ENCODE data around the gene NOS1. TPM values are rescaled to one million over a fixed set of nuclear protein-coding genes. Genes with fewer than 3 reads are reported as not detected.

The NOS1 gene
- total and polyA plus RNA-seq, 2 donors (not counting 1 experiment from before 2014, with no cell fraction given), result under 0.01 TPM; not detected in 1

DNA sequence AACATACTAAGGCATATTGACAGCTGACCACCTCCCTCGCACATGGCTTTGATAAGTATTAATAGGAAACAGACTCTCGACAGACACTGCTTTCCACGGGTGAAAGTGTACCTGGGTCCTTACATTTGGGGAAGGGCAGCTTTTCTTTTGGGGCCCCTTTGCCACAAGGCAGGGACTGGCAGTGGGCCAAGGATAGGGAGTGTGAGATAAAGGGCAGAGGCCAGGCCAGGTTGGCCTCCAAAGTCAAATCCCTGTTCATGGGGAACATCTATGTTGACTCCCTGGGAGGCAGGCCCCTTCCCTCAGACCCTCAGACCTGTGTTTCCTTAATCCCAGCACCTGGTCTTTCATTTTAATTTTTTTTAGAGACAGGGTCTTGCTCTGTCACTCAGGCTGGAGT, 151.8 kb downstream of the NOS1 start:
- Histone ChIP-seq H3K4me3 (replicated peaks in 1 of 4; ENCODE audit: control extremely low read depth in 1 of 4, insufficient read depth in 1 of 4, low read depth in 3 of 4, low read length in 4 of 4) (no peak overlapping the region), H4K20me1 (ENCODE audit: control insufficient read depth, extremely low read depth, insufficient read depth, low read length) (no peaks in the 10 kb centered on the region), H3K9me3 (ENCODE audit: control insufficient read depth, insufficient read depth, low read depth, low read length) (no peaks in the 10 kb centered on the region), H3K79me2 (ENCODE audit: control insufficient read depth, insufficient read depth, low read length) (no peaks in the 10 kb centered on the region), H3K4me1 (ENCODE audit: control insufficient read depth, extremely low read depth, insufficient read depth, low read length) (no peaks in the 10 kb centered on the region), H2AFZ (ENCODE audit: low read length) (no peak overlapping the region), H3K9ac (ENCODE audit: insufficient read depth, low read length) (no peak overlapping the region), H3K27me3 (ENCODE audit: control insufficient read depth, insufficient read depth, low read length) (no peaks in the 10 kb centered on the region), H3K4me2 (ENCODE audit: extremely low read depth, insufficient read depth, low read length) (no peak overlapping the region), H3K27ac (ENCODE audit: insufficient read depth, low read length) (no peak overlapping the region), H3K36me3 (ENCODE audit: control insufficient read depth, insufficient read depth, low read length) (no peaks in the 10 kb centered on the region)
- no peak for DNase-seq (ENCODE audit: low read depth in 2 of 2)
- no peak for TF ChIP-seq EZH2 (IDR thresholded peaks at IDR 0.05; ENCODE audit: low read length, missing control alignments)

DNA sequence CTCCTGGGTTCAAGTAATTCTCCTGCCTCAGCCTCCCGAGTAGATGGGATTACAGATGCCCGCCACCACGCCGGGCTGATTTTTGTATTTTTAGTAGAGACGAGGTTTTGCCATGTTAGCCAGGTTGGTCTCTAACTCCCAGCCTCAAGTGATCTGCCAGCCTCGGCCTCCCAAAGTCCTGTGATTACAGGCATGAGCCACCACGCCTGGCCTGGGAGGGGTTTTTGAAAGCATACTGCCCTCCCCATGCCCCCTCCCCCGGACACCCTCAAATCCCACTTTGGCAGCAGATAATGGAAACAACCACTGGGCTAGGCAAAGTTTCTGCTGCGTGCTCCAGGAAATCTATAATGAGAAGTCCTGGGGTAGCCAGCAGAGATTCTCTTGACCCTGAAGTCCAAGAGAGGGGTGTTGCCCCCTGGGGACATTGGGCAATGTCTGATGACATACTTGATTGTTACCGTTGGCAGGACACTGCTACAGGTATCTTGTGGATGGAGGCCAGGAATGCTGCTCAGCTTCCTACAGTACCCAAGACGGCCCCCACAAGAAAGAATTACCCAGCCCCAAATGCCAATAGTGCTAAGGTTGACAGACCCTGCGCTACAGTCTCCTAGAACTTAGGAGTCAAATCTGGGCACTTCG, 152.5 kb downstream of the NOS1 start:
- Histone ChIP-seq H3K9me3 (ENCODE audit: control insufficient read depth, insufficient read depth, low read depth, low read length) (no peaks in the 10 kb centered on the region), H3K4me2 (ENCODE audit: extremely low read depth, insufficient read depth, low read length) (no peak overlapping the region), H3K4me3 (replicated peaks in 1 of 4; ENCODE audit: control extremely low read depth in 1 of 4, insufficient read depth in 1 of 4, low read depth in 3 of 4, low read length in 4 of 4) (no peak overlapping the region), H3K79me2 (ENCODE audit: control insufficient read depth, insufficient read depth, low read length) (no peaks in the 10 kb centered on the region), H3K4me1 (ENCODE audit: control insufficient read depth, extremely low read depth, insufficient read depth, low read length) (no peaks in the 10 kb centered on the region), H3K27me3 (ENCODE audit: control insufficient read depth, insufficient read depth, low read length) (no peaks in the 10 kb centered on the region), H3K9ac (ENCODE audit: insufficient read depth, low read length) (no peak overlapping the region), H3K36me3 (ENCODE audit: control insufficient read depth, insufficient read depth, low read length) (no peaks in the 10 kb centered on the region), H2AFZ (ENCODE audit: low read length) (no peak overlapping the region), H4K20me1 (ENCODE audit: control insufficient read depth, extremely low read depth, insufficient read depth, low read length) (no peaks in the 10 kb centered on the region), H3K27ac (ENCODE audit: insufficient read depth, low read length) (no peak overlapping the region)
- no peak for DNase-seq (ENCODE audit: low read depth in 2 of 2)
- TF ChIP-seq EZH2 (IDR thresholded peaks at IDR 0.05; ENCODE audit: low read length, missing control alignments), result no peak
- TF ChIP-seq, protein P1, sequence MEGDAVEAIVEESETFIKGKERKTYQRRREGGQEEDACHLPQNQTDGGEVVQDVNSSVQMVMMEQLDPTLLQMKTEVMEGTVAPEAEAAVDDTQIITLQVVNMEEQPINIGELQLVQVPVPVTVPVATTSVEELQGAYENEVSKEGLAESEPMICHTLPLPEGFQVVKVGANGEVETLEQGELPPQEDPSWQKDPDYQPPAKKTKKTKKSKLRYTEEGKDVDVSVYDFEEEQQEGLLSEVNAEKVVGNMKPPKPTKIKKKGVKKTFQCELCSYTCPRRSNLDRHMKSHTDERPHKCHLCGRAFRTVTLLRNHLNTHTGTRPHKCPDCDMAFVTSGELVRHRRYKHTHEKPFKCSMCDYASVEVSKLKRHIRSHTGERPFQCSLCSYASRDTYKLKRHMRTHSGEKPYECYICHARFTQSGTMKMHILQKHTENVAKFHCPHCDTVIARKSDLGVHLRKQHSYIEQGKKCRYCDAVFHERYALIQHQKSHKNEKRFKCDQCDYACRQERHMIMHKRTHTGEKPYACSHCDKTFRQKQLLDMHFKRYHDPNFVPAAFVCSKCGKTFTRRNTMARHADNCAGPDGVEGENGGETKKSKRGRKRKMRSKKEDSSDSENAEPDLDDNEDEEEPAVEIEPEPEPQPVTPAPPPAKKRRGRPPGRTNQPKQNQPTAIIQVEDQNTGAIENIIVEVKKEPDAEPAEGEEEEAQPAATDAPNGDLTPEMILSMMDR (conservative IDR thresholded peaks at IDR 0.05 in 1 of 2, IDR thresholded peaks at IDR 0.05 in 1 of 2; ENCODE audit: low read depth in 1 of 2, low read length in 2 of 2), result no peak

DNA sequence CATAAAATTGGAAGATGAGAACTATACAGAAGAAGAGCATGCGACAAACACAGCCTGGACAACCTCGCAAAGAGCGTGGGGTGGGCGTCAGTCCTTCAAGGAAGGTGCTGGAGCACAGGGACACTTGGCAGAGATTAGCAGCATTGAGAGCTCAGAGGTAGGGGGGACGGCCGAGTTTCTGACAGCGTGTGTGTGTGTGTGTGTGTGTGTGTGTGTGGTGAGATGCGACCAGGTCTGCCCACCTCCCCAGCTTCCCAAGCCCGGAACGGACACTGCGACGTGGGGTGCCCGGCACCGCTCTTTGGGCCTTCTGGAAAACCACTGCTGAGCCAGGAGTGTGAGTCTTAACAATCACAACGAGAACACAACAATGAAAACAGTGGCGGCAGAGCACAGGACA, 153.2 kb downstream of the NOS1 start:
- Histone ChIP-seq H3K9me3 (ENCODE audit: control insufficient read depth, insufficient read depth, low read depth, low read length) (no peaks in the 10 kb centered on the region), H3K4me3 (replicated peaks in 1 of 4; ENCODE audit: control extremely low read depth in 1 of 4, insufficient read depth in 1 of 4, low read depth in 3 of 4, low read length in 4 of 4) (no peak overlapping the region), H3K4me2 (ENCODE audit: extremely low read depth, insufficient read depth, low read length) (no peak overlapping the region), H3K9ac (ENCODE audit: insufficient read depth, low read length) (no peak overlapping the region), H3K27ac (ENCODE audit: insufficient read depth, low read length) (no peak overlapping the region), H3K4me1 (ENCODE audit: control insufficient read depth, extremely low read depth, insufficient read depth, low read length) (no peaks in the 10 kb centered on the region), H2AFZ (ENCODE audit: low read length) (no peak overlapping the region), H3K36me3 (ENCODE audit: control insufficient read depth, insufficient read depth, low read length) (no peaks in the 10 kb centered on the region), H3K27me3 (ENCODE audit: control insufficient read depth, insufficient read depth, low read length) (no peaks in the 10 kb centered on the region), H3K79me2 (ENCODE audit: control insufficient read depth, insufficient read depth, low read length) (no peaks in the 10 kb centered on the region), H4K20me1 (ENCODE audit: control insufficient read depth, extremely low read depth, insufficient read depth, low read length) (no peaks in the 10 kb centered on the region)
- no peak for DNase-seq (ENCODE audit: low read depth in 2 of 2)
- TF ChIP-seq EZH2 (IDR thresholded peaks at IDR 0.05; ENCODE audit: low read length, missing control alignments), result no peak
- TF ChIP-seq, protein P1 (conservative IDR thresholded peaks at IDR 0.05 in 1 of 2, IDR thresholded peaks at IDR 0.05 in 1 of 2; ENCODE audit: low read depth in 1 of 2, low read length in 2 of 2), result no peak

Measured in fibroblast of lung (primary cell).